OCI-LY3 (cell line): Measurements from ENCODE around the gene STAT6.

Experiments
- EZH2phosphoT487 ChIP-seq: fragments of 200-600 bp; shearing (Covaris generic); IDR thresholded peaks from 2 replicates; pipeline ENCODE4 v1.6.1; 2018; ENCODE audit warnings: antibody characterized with exemption, mixed run types, low read depth
- TF ChIP-seq, protein P1 (sequence below): fragments of 200-600, 300-600 bp; sonication (generic); IDR thresholded peaks from 2 replicates; pipeline ENCODE4 v1.5.1; 2014; ENCODE audit warnings: antibody characterized with exemption, low read length, low read depth

DNA sequence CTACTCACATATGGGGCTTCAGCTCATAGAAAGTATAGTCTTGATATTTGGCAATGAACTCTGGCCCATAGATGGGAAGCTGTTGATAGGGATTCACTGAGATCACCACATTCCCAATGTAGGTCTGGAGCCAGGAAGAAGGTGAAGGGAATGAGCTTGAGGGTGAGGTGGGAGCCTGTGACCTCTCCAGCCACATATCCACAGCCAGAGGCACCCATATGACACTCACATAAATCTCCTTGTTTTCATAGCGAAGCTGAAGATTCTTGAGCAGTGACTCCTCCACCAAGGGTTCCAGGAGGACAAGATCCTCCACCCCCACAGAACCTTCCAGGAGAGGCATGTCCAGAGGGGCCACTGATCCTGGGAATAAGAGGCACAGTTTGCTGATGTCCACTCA lies 63.2 kb downstream of the STAT6 start:
- TF ChIP-seq, protein P1, sequence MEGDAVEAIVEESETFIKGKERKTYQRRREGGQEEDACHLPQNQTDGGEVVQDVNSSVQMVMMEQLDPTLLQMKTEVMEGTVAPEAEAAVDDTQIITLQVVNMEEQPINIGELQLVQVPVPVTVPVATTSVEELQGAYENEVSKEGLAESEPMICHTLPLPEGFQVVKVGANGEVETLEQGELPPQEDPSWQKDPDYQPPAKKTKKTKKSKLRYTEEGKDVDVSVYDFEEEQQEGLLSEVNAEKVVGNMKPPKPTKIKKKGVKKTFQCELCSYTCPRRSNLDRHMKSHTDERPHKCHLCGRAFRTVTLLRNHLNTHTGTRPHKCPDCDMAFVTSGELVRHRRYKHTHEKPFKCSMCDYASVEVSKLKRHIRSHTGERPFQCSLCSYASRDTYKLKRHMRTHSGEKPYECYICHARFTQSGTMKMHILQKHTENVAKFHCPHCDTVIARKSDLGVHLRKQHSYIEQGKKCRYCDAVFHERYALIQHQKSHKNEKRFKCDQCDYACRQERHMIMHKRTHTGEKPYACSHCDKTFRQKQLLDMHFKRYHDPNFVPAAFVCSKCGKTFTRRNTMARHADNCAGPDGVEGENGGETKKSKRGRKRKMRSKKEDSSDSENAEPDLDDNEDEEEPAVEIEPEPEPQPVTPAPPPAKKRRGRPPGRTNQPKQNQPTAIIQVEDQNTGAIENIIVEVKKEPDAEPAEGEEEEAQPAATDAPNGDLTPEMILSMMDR, result no peak
- no peak for TF ChIP-seq EZH2phosphoT487
